Activated T-cell treated with anti-CD3 and anti-CD28 coated beads, Interleukin-2, amount 50 U/mL, for 72 hours (primary cell): ENCODE results near the gene RAB21. TPM values are rescaled to one million over a fixed set of nuclear protein-coding genes. Genes with fewer than 3 reads are reported as not detected.
"Not testable (repeated sequence)": the region's sequence is repeated elsewhere in the genome, so short reads cannot be mapped to it uniquely, and the experiment has no call there.

ENCODE experiments used
- ATAC-seq, 2 donors: fragments of 150-1000 bp; cut with Tn5 transposase; replicated peaks in 1 of 2; 2 replicates each; pipeline ENCODE4 v1.10.0; 2021; ENCODE audit warnings: moderate library complexity in 2 of 2, mild to moderate bottlenecking in 1 of 2
- DNase-seq, 2 donors: peaks; one replicate each; pipeline ENCODE4 v3.0.0; 2021 to 2022; ENCODE audit warnings: mixed read lengths in 1 of 2
- H3K27ac Mint-ChIP-seq: one replicate; pipeline ENCODE4 v1.8.0; 2022; ENCODE audit warnings: mild to moderate bottlenecking, moderate library complexity, mixed read lengths
- H3K27me3 Mint-ChIP-seq: one replicate; pipeline ENCODE4 v1.8.0; 2022; ENCODE audit warnings: low read depth, mixed read lengths
- H3K36me3 Mint-ChIP-seq, 2 donors: one replicate each; pipeline ENCODE4 v1.8.0; 2022; ENCODE audit warnings: mixed read lengths in 2 of 2, mild to moderate bottlenecking in 1 of 2; ENCODE audit not compliant: insufficient read depth in 2 of 2
- H3K4me1 Mint-ChIP-seq: one replicate; pipeline ENCODE4 v1.8.0; 2022; ENCODE audit warnings: low read depth, mixed read lengths
- H3K4me3 Mint-ChIP-seq, 2 donors: one replicate each; pipeline ENCODE4 v1.8.0; 2022; ENCODE audit warnings: mild to moderate bottlenecking in 2 of 2, mixed read lengths in 2 of 2, moderate library complexity in 2 of 2
- H3K9me3 Mint-ChIP-seq, 2 donors: one replicate each; pipeline ENCODE4 v1.8.0; 2022; ENCODE audit warnings: mixed read lengths in 2 of 2
- total RNA-seq, 2 donors: library from RNA; stranded (reverse); gene quantifications; one replicate each; pipeline ENCODE4 v1.2.3, GENCODE V29; 2022

RAB21 gene
- total RNA-seq, 2 donors from 2014 or later = 97.0 to 102 TPM

- H3K27ac Mint-ChIP-seq = no peak overlapping the region
- peaks cover 2 to 7% of the 10 kb centered on the region in 2 donors for H3K9me3 Mint-ChIP-seq
- H3K4me1 Mint-ChIP-seq = peaks cover 43% of the 10 kb centered on the region
- H3K36me3 Mint-ChIP-seq = peaks cover 28 to 54% of the 10 kb centered on the region in 2 donors
- ATAC-seq (no peak), DNase-seq (no peak)
- no peak overlapping the region for H3K4me3 Mint-ChIP-seq
- H3K27me3 Mint-ChIP-seq = no peaks in the 10 kb centered on the region
These were observed 5.3 kb downstream of the RAB21 start for GRCh38 chr12:71759941-71760340.

GRCh38 chr12:71760471-71760870, 5.8 kb downstream of the RAB21 start:
- Mint-ChIP-seq H3K36me3 (peaks cover 29 to 55% of the 10 kb centered on the region in 2 donors), H3K27ac (peak overlapping the region; percentile 6), H3K9me3 (peaks cover 2 to 7% of the 10 kb centered on the region in 2 donors), H3K4me1 (peaks cover 49% of the 10 kb centered on the region), H3K27me3 (no peaks in the 10 kb centered on the region), H3K4me3 (peak overlapping the region in 1 of 2 donors; percentile 3)
- ATAC-seq (no peak), DNase-seq (no peak)

GRCh38 chr12:71761354-71761753, 6.7 kb downstream of the RAB21 start:
- ATAC-seq, H3K9me3 Mint-ChIP-seq, H3K27me3 Mint-ChIP-seq, H3K4me3 Mint-ChIP-seq, DNase-seq, H3K27ac Mint-ChIP-seq: not testable (repeated sequence)
- peaks cover 31 to 57% of the 10 kb centered on the region in 2 donors for H3K36me3 Mint-ChIP-seq
- H3K4me1 Mint-ChIP-seq = peaks cover 55% of the 10 kb centered on the region

GRCh38 chr12:71763677-71764379, 9.2 kb downstream of the RAB21 start:
- H3K36me3 Mint-ChIP-seq = peaks cover 23 to 34% of the 10 kb centered on the region in 2 donors
- no peak overlapping the region for H3K27ac Mint-ChIP-seq
- peaks cover 2 to 7% of the 10 kb centered on the region in 2 donors for H3K9me3 Mint-ChIP-seq
- no peak for DNase-seq
- H3K4me1 Mint-ChIP-seq = peaks cover 58% of the 10 kb centered on the region
- peak overlapping the region in 1 of 2 donors; percentile 4 for H3K4me3 Mint-ChIP-seq
- no peak for ATAC-seq
- no peaks in the 10 kb centered on the region for H3K27me3 Mint-ChIP-seq

- Mint-ChIP-seq H3K27ac (peak overlapping the region; percentile 61), H3K36me3 (peaks cover 15 to 24% of the 10 kb centered on the region in 2 donors), H3K9me3 (peaks cover 2 to 3% of the 10 kb centered on the region in 2 donors), H3K4me3 (peak overlapping the region in 1 of 2 donors; percentile 41), H3K4me1 (peaks cover 60% of the 10 kb centered on the region), H3K27me3 (no peaks in the 10 kb centered on the region)
- ATAC-seq = peak in 1 of 2 donors; percentile 30
- DNase-seq = no peak
These were observed 10.1 kb downstream of the RAB21 start for GRCh38 chr12:71764587-71765321.

- DNase-seq (no peak), ATAC-seq (no peak)
- H3K27me3 Mint-ChIP-seq = no peaks in the 10 kb centered on the region
- H3K9me3 Mint-ChIP-seq = no peaks in the 10 kb centered on the region
- H3K27ac Mint-ChIP-seq = peak overlapping the region; percentile 89
- H3K36me3 Mint-ChIP-seq = peaks cover 10 to 18% of the 10 kb centered on the region in 2 donors
- H3K4me3 Mint-ChIP-seq = no peak overlapping the region
- H3K4me1 Mint-ChIP-seq = peaks cover 62% of the 10 kb centered on the region
These were observed 11.5 kb downstream of the RAB21 start for GRCh38 chr12:71766202-71766601.

- Mint-ChIP-seq H3K4me3 (peak overlapping the region in 1 of 2 donors; percentile 60), H3K27me3 (no peaks in the 10 kb centered on the region), H3K9me3 (no peaks in the 10 kb centered on the region), H3K27ac (peak overlapping the region; percentile 89), H3K36me3 (peaks cover 10 to 19% of the 10 kb centered on the region in 2 donors), H3K4me1 (peaks cover 62% of the 10 kb centered on the region)
- ATAC-seq = peak in 1 of 2 donors; percentile 49
- DNase-seq = no peak
These were observed 12.5 kb downstream of the RAB21 start for GRCh38 chr12:71767183-71767582.

GRCh38 chr12:71768900-71769299, 14.2 kb downstream of the RAB21 start:
- Mint-ChIP-seq H3K27ac (peak overlapping the region; percentile 27), H3K9me3 (no peaks in the 10 kb centered on the region), H3K36me3 (peaks cover 9 to 24% of the 10 kb centered on the region in 2 donors), H3K27me3 (no peaks in the 10 kb centered on the region), H3K4me1 (peaks cover 53% of the 10 kb centered on the region), H3K4me3 (no peak overlapping the region)
- ATAC-seq = no peak
- no peak for DNase-seq

- ATAC-seq (no peak), DNase-seq (no peak)
- Mint-ChIP-seq H3K4me1 (peaks cover 31% of the 10 kb centered on the region), H3K27ac (no peak overlapping the region), H3K4me3 (no peak overlapping the region), H3K9me3 (no peaks in the 10 kb centered on the region), H3K36me3 (peaks cover 5 to 26% of the 10 kb centered on the region in 2 donors), H3K27me3 (no peaks in the 10 kb centered on the region)
These were observed 16.4 kb downstream of the RAB21 start for GRCh38 chr12:71771069-71771468.

- peaks cover 5 to 29% of the 10 kb centered on the region in 2 donors for H3K36me3 Mint-ChIP-seq
- no peaks in the 10 kb centered on the region for H3K9me3 Mint-ChIP-seq
- peak overlapping the region; percentile 86 for H3K27ac Mint-ChIP-seq
- DNase-seq = no peak
- peaks cover 16% of the 10 kb centered on the region for H3K4me1 Mint-ChIP-seq
- H3K27me3 Mint-ChIP-seq = no peaks in the 10 kb centered on the region
- no peak overlapping the region for H3K4me3 Mint-ChIP-seq
- no peak for ATAC-seq
These were observed 18.1 kb downstream of the RAB21 start for GRCh38 chr12:71772735-71773134.

GRCh38 chr12:71780237-71780822, 25.7 kb downstream of the RAB21 start:
- DNase-seq (peak; percentile 29 to 34), ATAC-seq (no peak)
- Mint-ChIP-seq H3K4me3 (peak overlapping the region in 1 of 2 donors; percentile 29), H3K27me3 (no peaks in the 10 kb centered on the region), H3K36me3 (peaks cover under 1 to 15% of the 10 kb centered on the region in 2 donors), H3K27ac (peak overlapping the region; percentile 68), H3K9me3 (no peaks in the 10 kb centered on the region), H3K4me1 (peaks cover 5% of the 10 kb centered on the region)

GRCh38 chr12:71782017-71782416, 27.4 kb downstream of the RAB21 start:
- no peaks in the 10 kb centered on the region for H3K9me3 Mint-ChIP-seq
- H3K27me3 Mint-ChIP-seq = no peaks in the 10 kb centered on the region
- H3K27ac Mint-ChIP-seq = no peak overlapping the region
- ATAC-seq (no peak), DNase-seq (no peak)
- H3K4me3 Mint-ChIP-seq = no peak overlapping the region
- peaks cover 11% of the 10 kb centered on the region for H3K4me1 Mint-ChIP-seq
- peaks cover 1 to 16% of the 10 kb centered on the region in 2 donors for H3K36me3 Mint-ChIP-seq

GRCh38 chr12:71786829-71787228, 32.2 kb downstream of the RAB21 start:
- no peak for ATAC-seq
- Mint-ChIP-seq H3K4me1 (peaks cover 6% of the 10 kb centered on the region), H3K27me3 (no peaks in the 10 kb centered on the region), H3K27ac (peak overlapping the region; percentile 24), H3K4me3 (no peak overlapping the region), H3K36me3 (peaks cover 1 to 15% of the 10 kb centered on the region in 2 donors), H3K9me3 (no peaks in the 10 kb centered on the region)
- DNase-seq = no peak
